Activated T-cell treated with anti-CD3 and anti-CD28 coated beads, Interleukin-2, amount 50 U/mL, for 72 hours (primary cell): Measurements from ENCODE around the gene CCDC90B. TPM values are rescaled to one million over a fixed set of nuclear protein-coding genes. Genes with fewer than 3 reads are reported as not detected.
"Not testable (repeated sequence)": the region's sequence is repeated elsewhere in the genome, so short reads cannot be mapped to it uniquely, and the experiment has no call there.

ENCODE experiments used
- ATAC-seq, 2 donors: fragments of 150-1000 bp; cut with Tn5 transposase; replicated peaks in 1 of 2; 2 replicates each; pipeline ENCODE4 v1.10.0; 2021; ENCODE audit warnings: moderate library complexity in 2 of 2, mild to moderate bottlenecking in 1 of 2
- DNase-seq, 2 donors: peaks; one replicate each; pipeline ENCODE4 v3.0.0; 2021 to 2022; ENCODE audit warnings: mixed read lengths in 1 of 2
- H3K27ac Mint-ChIP-seq: one replicate; pipeline ENCODE4 v1.8.0; 2022; ENCODE audit warnings: mild to moderate bottlenecking, moderate library complexity, mixed read lengths
- H3K27me3 Mint-ChIP-seq: one replicate; pipeline ENCODE4 v1.8.0; 2022; ENCODE audit warnings: low read depth, mixed read lengths
- H3K36me3 Mint-ChIP-seq, 2 donors: one replicate each; pipeline ENCODE4 v1.8.0; 2022; ENCODE audit warnings: mixed read lengths in 2 of 2, mild to moderate bottlenecking in 1 of 2; ENCODE audit not compliant: insufficient read depth in 2 of 2
- H3K4me1 Mint-ChIP-seq: one replicate; pipeline ENCODE4 v1.8.0; 2022; ENCODE audit warnings: low read depth, mixed read lengths
- H3K4me3 Mint-ChIP-seq, 2 donors: one replicate each; pipeline ENCODE4 v1.8.0; 2022; ENCODE audit warnings: mild to moderate bottlenecking in 2 of 2, mixed read lengths in 2 of 2, moderate library complexity in 2 of 2
- H3K9me3 Mint-ChIP-seq, 2 donors: one replicate each; pipeline ENCODE4 v1.8.0; 2022; ENCODE audit warnings: mixed read lengths in 2 of 2
- total RNA-seq, 2 donors: library from RNA; stranded (reverse); gene quantifications; one replicate each; pipeline ENCODE4 v1.2.3, GENCODE V29; 2022

CCDC90B gene, protein sequence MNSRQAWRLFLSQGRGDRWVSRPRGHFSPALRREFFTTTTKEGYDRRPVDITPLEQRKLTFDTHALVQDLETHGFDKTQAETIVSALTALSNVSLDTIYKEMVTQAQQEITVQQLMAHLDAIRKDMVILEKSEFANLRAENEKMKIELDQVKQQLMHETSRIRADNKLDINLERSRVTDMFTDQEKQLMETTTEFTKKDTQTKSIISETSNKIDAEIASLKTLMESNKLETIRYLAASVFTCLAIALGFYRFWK
- total RNA-seq: 10 to 100 TPM; 38.8 to 43.2 TPM

DNA sequence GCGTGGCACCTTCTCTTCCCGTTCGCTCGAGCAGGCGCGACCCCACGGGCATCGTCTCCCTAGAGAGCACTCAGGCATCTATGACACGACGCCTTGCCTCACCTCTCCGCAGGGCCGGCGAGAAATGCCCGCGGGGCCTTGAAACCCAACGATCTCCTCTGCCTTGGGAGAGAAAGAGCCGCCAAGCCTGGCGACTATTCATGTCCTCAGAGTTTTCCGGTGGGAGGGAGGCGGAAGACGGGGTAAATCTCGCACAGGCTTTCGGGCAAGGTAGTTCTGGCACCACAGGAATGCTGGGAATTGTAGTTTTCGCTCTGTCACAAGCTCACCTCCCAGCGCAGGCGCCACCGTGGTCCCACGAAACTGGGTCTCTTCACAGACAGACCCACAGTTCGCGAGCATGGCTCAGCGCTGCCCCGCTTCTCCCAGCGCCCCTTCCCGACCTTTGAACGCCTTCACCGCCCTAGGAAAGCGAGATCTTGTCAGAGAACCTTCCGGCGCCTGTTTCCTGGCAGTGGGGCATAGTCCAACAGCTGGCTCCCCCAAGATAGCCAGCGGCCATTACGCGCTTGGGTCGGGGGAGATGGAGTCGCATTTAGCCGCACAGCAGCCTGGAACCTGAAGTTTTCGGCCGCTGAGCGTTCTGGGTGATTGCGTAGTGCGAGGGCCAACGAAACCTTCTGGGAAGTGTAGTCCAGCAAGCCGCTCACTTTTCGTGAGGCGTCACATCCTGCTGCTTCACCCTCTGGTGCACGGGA, at the start of gene CCDC90B:
TSS of gene CCDC90B (minus strand) at position 597 of the 758 bp plus-strand sequence. CDS start at position 202, 395 bp downstream.
- DNase-seq (peak; percentile 90 to 94), ATAC-seq (peak; percentile 92)
- H3K9me3 Mint-ChIP-seq: no peaks in the 10 kb centered on the region
- H3K36me3 Mint-ChIP-seq: peaks cover 5% of the 10 kb centered on the region in 2 donors
- peak within 1 kb of the TSS; percentile 99 for H3K27ac Mint-ChIP-seq
- peak within 1 kb of the TSS; percentile 93 to 94 for H3K4me3 Mint-ChIP-seq
- no peaks in the 10 kb centered on the region for H3K27me3 Mint-ChIP-seq
- peaks cover 41% of the 10 kb centered on the region for H3K4me1 Mint-ChIP-seq

DNA sequence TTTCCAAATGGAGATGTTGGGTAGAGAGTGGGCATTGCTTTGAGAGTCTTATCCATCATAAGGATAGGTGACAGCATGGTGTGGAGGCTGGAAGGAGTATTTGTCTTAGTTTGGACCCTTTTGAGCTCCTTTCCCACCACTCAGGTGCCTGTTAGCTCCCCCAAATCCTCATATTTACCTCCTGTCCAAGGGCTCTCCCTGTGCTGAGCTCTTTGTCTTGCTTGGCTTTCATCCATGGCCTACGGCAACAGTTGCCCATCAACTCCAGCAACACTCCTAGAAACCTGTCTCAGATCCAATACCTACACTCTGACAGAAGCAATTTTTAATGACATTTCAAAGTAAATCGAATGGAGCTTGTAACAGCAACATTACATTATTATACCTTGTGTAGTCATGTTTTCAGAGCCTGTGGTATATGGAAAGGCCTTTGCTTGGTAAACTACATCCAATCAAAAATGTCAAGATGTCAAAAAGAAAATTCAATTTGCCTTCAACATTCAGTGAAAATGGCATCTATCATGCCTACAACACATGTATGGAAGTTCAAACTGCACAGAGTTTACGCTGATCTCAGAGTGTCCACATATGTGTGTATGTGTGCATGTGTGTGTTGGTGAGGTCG, 49.4 kb upstream of the CCDC90B start:
- Mint-ChIP-seq H3K27ac (no peak overlapping the region), H3K36me3 (no peaks in the 10 kb centered on the region), H3K9me3 (no peaks in the 10 kb centered on the region), H3K4me3 (no peak overlapping the region), H3K4me1 (no peaks in the 10 kb centered on the region), H3K27me3 (peaks cover 6% of the 10 kb centered on the region)
- ATAC-seq (no peak), DNase-seq (no peak)

DNA sequence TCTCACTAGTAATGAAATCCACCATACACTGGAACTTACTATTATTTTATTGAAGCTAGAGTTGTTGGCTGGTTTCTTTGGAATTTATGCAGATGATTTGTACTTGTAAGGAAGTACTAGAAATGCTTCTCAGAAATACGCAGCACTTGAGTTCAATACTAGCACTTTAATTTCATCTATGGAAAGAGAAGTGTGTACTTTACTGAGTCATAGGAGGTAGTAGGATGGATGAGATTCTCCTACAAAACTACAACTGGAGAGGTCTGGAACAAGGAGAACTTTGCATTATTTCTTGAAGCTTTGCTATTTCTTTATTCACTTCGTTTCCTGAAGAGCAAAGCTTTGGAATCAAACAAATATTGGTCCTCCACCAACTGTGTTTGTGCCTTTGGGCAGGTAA, 44.1 kb upstream of the CCDC90B start:
- H3K27ac Mint-ChIP-seq: no peak overlapping the region
- no peak overlapping the region for H3K4me3 Mint-ChIP-seq
- H3K36me3 Mint-ChIP-seq: no peaks in the 10 kb centered on the region
- H3K27me3 Mint-ChIP-seq: no peaks in the 10 kb centered on the region
- ATAC-seq: no peak
- no peaks in the 10 kb centered on the region for H3K4me1 Mint-ChIP-seq
- DNase-seq: no peak
- peaks cover 5 to 8% of the 10 kb centered on the region in 2 donors for H3K9me3 Mint-ChIP-seq

DNA sequence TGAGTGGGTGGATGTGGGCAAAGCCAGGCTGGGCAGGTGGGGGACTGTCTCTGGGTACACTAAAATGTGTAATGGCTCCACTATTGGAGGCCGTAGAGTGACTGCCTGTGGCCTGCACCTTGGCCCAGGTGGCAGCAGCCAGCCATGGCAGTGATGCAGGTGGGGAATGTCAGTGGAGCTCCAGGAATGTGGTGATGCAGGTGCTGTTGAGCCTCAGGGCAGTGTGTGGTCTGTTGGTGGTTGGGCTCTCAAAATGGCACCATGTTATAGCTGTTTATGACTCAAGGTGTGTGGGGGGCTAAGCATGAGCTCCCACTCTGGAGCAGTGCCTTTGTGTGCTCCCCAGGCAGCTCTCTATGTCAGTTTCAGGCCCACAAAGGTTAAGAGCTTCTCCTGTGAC, 40.2 kb upstream of the CCDC90B start:
- Mint-ChIP-seq H3K4me3 (no peak overlapping the region), H3K27me3 (peaks cover 34% of the 10 kb centered on the region)

DNA sequence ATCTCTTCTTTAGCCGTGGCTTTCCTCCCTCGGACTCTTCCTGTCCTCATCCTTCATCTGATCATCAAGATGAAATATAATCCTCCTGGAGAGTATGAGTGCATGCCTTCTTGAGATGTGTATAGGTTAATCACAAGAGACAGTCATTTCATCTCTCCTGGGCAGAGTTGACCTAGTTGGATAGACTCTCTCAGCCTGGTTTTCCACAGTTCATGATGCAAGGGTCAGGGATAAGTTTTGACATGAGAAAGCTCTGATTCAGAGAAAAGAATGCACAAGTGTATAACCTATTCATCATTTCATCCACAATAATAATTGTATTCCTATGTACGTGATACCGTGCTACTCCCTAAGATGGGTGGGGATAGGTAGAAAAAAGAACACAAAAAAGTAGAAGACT, 33.2 kb upstream of the CCDC90B start:
- no peak for ATAC-seq
- no peaks in the 10 kb centered on the region for H3K9me3 Mint-ChIP-seq
- no peak overlapping the region for H3K27ac Mint-ChIP-seq
- peaks cover 25% of the 10 kb centered on the region for H3K27me3 Mint-ChIP-seq
- H3K4me3 Mint-ChIP-seq: no peak overlapping the region
- DNase-seq: no peak
- no peaks in the 10 kb centered on the region for H3K4me1 Mint-ChIP-seq
- H3K36me3 Mint-ChIP-seq: no peaks in the 10 kb centered on the region

More for the DNA sequence above, 40.2 kb upstream of the CCDC90B start:
- DNase-seq (no peak), ATAC-seq (no peak)
- peaks cover 5 to 8% of the 10 kb centered on the region in 2 donors for H3K9me3 Mint-ChIP-seq
- H3K27ac Mint-ChIP-seq: no peak overlapping the region
- no peaks in the 10 kb centered on the region for H3K36me3 Mint-ChIP-seq
- no peaks in the 10 kb centered on the region for H3K4me1 Mint-ChIP-seq

DNA sequence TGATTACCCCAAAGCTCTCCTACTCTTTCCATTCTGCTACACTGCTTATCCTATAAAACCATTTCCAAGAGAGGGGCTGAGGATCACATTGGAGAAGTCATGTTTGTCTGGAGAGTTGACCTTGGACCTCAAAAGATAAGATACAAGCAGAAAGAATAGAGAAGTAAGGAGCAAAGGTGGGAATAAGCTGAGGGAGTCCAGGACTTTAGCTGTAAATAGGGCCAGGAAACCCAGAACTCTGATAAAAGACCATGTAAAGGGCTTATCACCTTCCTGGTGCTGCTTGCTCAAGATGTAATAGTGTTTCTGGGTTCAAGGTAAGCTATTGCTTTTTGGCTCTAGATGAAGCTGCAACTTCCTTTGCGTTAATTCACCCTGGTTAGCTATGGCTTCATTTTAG, 32.8 kb upstream of the CCDC90B start:
- peaks cover 21% of the 10 kb centered on the region for H3K27me3 Mint-ChIP-seq
- H3K4me3 Mint-ChIP-seq: no peak overlapping the region
- no peaks in the 10 kb centered on the region for H3K4me1 Mint-ChIP-seq
- ATAC-seq (no peak), DNase-seq (no peak)
- H3K27ac Mint-ChIP-seq: no peak overlapping the region
- no peaks in the 10 kb centered on the region for H3K9me3 Mint-ChIP-seq
- no peaks in the 10 kb centered on the region for H3K36me3 Mint-ChIP-seq

DNA sequence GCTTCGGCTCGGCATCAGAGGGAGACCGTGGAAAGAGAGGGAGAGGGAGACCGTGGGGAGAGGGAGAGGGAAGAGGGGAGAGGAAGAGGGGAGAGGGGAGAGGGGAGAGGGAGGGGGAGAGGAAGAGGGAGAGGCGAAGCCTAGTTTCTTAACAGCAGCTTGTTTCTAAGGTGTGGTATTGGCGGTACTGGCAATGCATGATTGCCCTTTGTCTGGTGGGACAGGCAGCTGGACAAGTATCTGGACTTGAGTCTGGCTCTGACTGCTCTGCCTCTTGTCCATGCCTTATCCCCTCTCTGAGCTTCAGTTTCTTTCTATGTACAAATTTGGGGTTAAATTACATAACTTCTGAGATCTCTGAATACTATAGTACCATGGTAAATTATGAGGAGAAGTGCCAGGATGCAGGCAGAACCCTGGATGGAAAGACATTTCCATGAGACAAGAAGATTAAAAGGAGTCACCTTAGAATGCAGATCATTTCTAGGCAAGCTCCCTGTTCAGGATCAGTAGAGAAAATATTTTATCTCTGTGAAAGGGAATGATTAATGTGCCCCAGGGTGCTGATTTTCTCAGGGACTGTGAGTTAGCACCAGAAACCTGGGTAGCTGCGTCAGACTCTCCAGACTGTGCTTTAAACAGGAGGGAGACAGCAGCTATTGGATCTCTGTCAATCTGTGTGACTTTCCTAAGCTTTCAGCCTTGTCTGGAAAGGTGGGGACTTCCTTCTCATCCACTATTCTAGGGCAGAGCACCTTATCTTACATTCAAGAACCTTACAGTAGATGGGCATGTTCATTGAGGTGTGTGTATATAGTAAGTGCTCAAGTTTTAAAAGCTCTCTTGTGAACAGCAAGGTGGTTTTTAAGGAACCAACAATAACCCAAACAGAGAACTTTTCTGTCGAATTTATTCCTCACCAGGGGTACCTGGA, 31.9 kb upstream of the CCDC90B start:
- Mint-ChIP-seq H3K4me3 (no peak overlapping the region), H3K27me3 (peaks cover 12% of the 10 kb centered on the region), H3K36me3 (no peaks in the 10 kb centered on the region), H3K9me3 (no peaks in the 10 kb centered on the region), H3K4me1 (no peaks in the 10 kb centered on the region), H3K27ac (no peak overlapping the region)
- ATAC-seq (no peak), DNase-seq (no peak)

DNA sequence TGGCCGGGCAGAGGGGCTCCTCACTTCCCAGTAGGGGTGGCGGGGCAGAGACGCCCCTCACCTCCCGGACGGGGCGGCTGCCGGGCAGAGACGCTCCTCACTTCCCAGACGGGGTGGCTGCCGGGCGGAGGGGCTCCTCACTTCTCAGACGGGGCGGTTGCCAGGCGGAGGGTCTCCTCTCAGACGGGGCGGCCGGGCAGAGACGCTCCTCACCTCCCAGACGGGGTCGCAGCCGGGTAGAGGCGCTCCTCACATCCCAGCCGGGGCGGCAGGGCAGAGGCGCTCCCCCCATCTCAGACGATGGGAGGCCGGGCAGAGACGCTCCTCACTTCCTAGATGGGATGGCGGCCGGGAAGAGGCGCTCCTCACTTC, 30.7 kb upstream of the CCDC90B start:
- not testable (repeated sequence) for ATAC-seq, H3K4me1 Mint-ChIP-seq, H3K4me3 Mint-ChIP-seq, H3K27me3 Mint-ChIP-seq, H3K9me3 Mint-ChIP-seq, H3K27ac Mint-ChIP-seq, DNase-seq, H3K36me3 Mint-ChIP-seq

DNA sequence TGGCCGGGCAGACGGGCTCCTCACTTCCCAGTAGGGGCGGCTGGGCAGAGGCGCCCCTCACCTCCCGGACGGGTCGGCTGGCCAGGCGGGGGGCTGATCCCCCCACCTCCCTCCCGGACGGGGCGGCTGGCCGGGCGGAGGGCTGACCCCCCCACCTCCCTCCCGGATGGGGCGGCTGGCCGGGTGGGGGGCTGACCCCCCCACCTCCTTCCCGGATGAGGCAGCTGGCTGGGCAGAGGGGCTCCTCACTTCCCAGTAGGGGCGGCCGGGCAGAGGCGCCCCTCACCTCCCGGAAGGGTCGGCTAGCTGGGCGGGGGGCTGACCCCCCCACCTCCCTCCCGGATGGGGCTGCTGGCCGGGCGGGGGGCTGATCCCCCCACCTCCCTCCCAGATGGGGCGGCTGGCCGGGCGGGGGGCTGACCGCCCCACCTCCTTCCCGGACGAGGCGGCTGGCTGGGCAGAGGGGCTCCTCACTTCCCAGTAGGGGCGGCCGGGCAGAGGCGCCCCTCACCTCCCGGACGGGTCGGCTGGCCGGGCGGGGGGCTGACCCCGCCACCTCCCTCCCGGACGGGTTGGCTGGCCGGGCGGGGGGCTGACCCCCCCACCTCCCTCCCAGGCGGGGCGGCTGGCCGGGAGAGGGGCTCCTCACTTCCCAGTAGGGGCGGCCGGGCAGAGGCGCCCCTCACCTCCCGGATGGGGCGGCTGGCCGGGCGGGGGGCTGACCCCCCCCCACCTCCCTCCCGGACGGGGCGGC, 30.2 kb upstream of the CCDC90B start:
- H3K9me3 Mint-ChIP-seq, H3K4me3 Mint-ChIP-seq, H3K27me3 Mint-ChIP-seq, ATAC-seq, H3K4me1 Mint-ChIP-seq, H3K27ac Mint-ChIP-seq, H3K36me3 Mint-ChIP-seq, DNase-seq: not testable (repeated sequence)

DNA sequence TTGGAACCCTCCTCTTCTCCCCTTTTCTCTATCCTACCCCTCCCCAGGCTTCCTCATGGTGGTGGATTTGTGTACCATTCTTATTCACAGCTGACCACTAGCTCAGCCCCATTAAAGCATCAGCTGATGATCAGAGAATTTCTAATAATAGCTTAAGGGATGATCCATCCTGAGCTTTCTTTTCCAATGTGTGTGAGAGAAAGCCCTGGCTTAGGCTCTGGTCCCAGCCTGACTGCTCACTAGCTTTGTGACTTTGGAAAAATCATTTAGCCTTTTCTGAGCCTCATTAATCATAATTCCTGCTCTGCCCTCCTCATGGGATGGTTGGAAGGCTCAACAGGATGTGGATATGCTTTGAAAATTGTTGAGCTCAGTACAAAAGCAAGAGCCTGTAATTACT, 26.3 kb upstream of the CCDC90B start:
- Mint-ChIP-seq H3K4me1 (no peaks in the 10 kb centered on the region), H3K4me3 (no peak overlapping the region), H3K27ac (no peak overlapping the region), H3K36me3 (no peaks in the 10 kb centered on the region), H3K9me3 (no peaks in the 10 kb centered on the region), H3K27me3 (peaks cover 12% of the 10 kb centered on the region)
- no peak for ATAC-seq
- DNase-seq: no peak

DNA sequence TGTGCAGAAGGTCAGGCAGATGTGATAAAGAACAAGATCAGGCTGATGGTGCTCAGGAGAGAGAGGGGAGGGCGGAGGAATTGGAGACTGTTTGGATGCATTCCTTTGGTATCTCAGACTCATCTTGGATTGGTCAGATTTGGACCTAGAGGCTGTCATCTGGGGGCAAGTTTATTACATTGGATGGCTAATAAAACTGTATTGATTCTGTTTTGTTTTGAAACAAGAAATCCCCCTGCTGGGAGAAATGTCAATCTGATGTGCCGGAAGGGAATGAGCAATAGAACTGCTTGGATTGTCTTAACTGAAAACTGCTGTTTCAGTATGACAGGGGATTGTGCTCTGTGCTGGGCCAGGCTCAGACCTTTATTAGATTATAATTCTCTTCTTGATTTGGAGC, 25.5 kb upstream of the CCDC90B start:
- Mint-ChIP-seq H3K9me3 (no peaks in the 10 kb centered on the region), H3K4me3 (no peak overlapping the region), H3K27ac (no peak overlapping the region), H3K36me3 (no peaks in the 10 kb centered on the region), H3K4me1 (no peaks in the 10 kb centered on the region), H3K27me3 (peaks cover 12% of the 10 kb centered on the region)
- DNase-seq (no peak), ATAC-seq (no peak)

DNA sequence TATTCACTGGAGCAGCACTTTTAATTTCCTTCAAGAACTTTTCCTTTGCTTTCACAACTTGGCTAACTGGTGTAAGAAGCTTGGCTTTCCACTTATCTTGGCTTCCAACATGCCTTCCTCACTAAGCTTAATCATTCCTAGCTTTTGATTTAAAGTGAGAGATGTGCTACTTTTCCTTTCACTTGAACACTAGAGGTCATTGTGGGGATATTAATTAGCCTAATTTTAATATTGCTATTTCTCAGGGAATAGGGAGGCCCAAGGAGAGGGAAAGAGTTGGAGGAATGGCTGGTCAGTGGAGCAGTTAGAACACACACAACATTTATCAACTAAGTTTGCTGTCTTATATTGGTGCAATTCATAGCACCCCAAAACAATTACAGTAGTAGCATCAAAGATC, 24.6 kb upstream of the CCDC90B start:
- H3K9me3 Mint-ChIP-seq: no peaks in the 10 kb centered on the region
- H3K27ac Mint-ChIP-seq: no peak overlapping the region
- H3K27me3 Mint-ChIP-seq: peaks cover 12% of the 10 kb centered on the region
- DNase-seq (no peak), ATAC-seq (no peak)
- H3K4me3 Mint-ChIP-seq: no peak overlapping the region
- H3K36me3 Mint-ChIP-seq: no peaks in the 10 kb centered on the region
- no peaks in the 10 kb centered on the region for H3K4me1 Mint-ChIP-seq
